HUES64 (cell line): ENCODE measurements around the gene CACNG3.
A peak's percentile ranks its signal among the peaks of the same experiment; 100 is the strongest.
"Not testable (repeated sequence)": the region's sequence is repeated elsewhere in the genome, so short reads cannot be mapped to it uniquely, and the experiment has no call there.

Experiments
- H3K27ac ChIP-seq: 2 replicates; pipeline ENCODE4 v1.7.0; 2013; ENCODE audit warnings: low read depth, low read length, inconsistent platforms
- H3K27me3 ChIP-seq: 2 replicates; pipeline ENCODE4 v1.6.1; 2013; ENCODE audit warnings: mild to moderate bottlenecking, low read length; ENCODE audit not compliant: insufficient read depth
- H3K36me3 ChIP-seq: 2 replicates; pipeline ENCODE4 v1.6.1; 2013; ENCODE audit warnings: mild to moderate bottlenecking, low read length; ENCODE audit not compliant: insufficient read depth
- H3K4me1 ChIP-seq: 2 replicates; pipeline ENCODE4 v1.6.1; 2013; ENCODE audit warnings: mild to moderate bottlenecking, low read length, moderate library complexity; ENCODE audit not compliant: insufficient read depth
- H3K4me3 ChIP-seq: 2 replicates; pipeline ENCODE4 v1.5.1; 2013; ENCODE audit warnings: mild to moderate bottlenecking, low read length, moderate library complexity
- H3K9ac ChIP-seq: 2 replicates; pipeline ENCODE4 v1.6.1; 2013; ENCODE audit warnings: mild to moderate bottlenecking, low read depth, low read length
- H3K9me3 ChIP-seq: 2 replicates; pipeline ENCODE4 v1.6.1; 2013; ENCODE audit warnings: low read depth, low read length; ENCODE audit not compliant: insufficient read depth
- WGBS: fragments of 150-250, 120-280 bp; methylation state at CpG from one replicate; pipeline ENCODE4 v1.1.7; 2013; ENCODE audit warnings: missing lambda C conversion rate; 5-methylcytosine and 5-hydroxymethylcytosine counted together

Gene CACNG3

GRCh38 chr16:24336491-24336890 is 80.4 kb downstream of the CACNG3 start:
- no peak overlapping the region for H3K27ac ChIP-seq
- WGBS = 89% methylated on average over 3 of the region's 3 CpGs
- no peak overlapping the region for H3K9ac ChIP-seq
- H3K27me3 ChIP-seq = no peaks in the 10 kb centered on the region
- no peaks in the 10 kb centered on the region for H3K36me3 ChIP-seq
- H3K4me3 ChIP-seq = no peak overlapping the region
- H3K9me3 ChIP-seq = no peaks in the 10 kb centered on the region
- H3K4me1 ChIP-seq = no peaks in the 10 kb centered on the region

- WGBS = 88% methylated on average over 4 of the region's 4 CpGs
- Histone ChIP-seq H3K36me3 (no peaks in the 10 kb centered on the region), H3K27me3 (no peaks in the 10 kb centered on the region), H3K4me1 (no peaks in the 10 kb centered on the region), H3K4me3 (no peak overlapping the region), H3K9me3 (no peaks in the 10 kb centered on the region), H3K27ac (no peak overlapping the region), H3K9ac (no peak overlapping the region)
Measured at GRCh38 chr16:24337013-24337412, 80.9 kb downstream of the CACNG3 start.

GRCh38 chr16:24343829-24344228 is 87.7 kb downstream of the CACNG3 start:
- WGBS = 96% methylated on average over 10 of the region's 11 CpGs
- H3K36me3 ChIP-seq, H3K27me3 ChIP-seq, H3K27ac ChIP-seq, H3K9ac ChIP-seq, H3K4me3 ChIP-seq, H3K9me3 ChIP-seq: not testable (repeated sequence)
- H3K4me1 ChIP-seq = peaks cover 32% of the 10 kb centered on the region

- H3K27me3 ChIP-seq = no peaks in the 10 kb centered on the region
- H3K4me1 ChIP-seq = peaks cover 42% of the 10 kb centered on the region
- H3K36me3 ChIP-seq = no peaks in the 10 kb centered on the region
- WGBS = 100% methylated on average over 2 of the region's 2 CpGs
- no peak overlapping the region for H3K4me3 ChIP-seq
- no peak overlapping the region for H3K27ac ChIP-seq
- no peak overlapping the region for H3K9ac ChIP-seq
- H3K9me3 ChIP-seq = no peaks in the 10 kb centered on the region
Measured at GRCh38 chr16:24344784-24345183, 88.6 kb downstream of the CACNG3 start.

GRCh38 chr16:24345704-24346103 is 89.6 kb downstream of the CACNG3 start:
- H3K36me3 ChIP-seq = no peaks in the 10 kb centered on the region
- no peak overlapping the region for H3K9ac ChIP-seq
- no peaks in the 10 kb centered on the region for H3K9me3 ChIP-seq
- no peaks in the 10 kb centered on the region for H3K27me3 ChIP-seq
- 93% methylated on average over 4 of the region's 4 CpGs for WGBS
- peaks cover 44% of the 10 kb centered on the region for H3K4me1 ChIP-seq
- no peak overlapping the region for H3K4me3 ChIP-seq
- H3K27ac ChIP-seq = no peak overlapping the region

- Histone ChIP-seq H3K9me3 (no peaks in the 10 kb centered on the region), H3K9ac (no peak overlapping the region), H3K27me3 (no peaks in the 10 kb centered on the region), H3K27ac (peak overlapping the region; percentile 73; the same call in 1 of the 2 replicates), H3K4me3 (no peak overlapping the region), H3K4me1 (peaks cover 44% of the 10 kb centered on the region), H3K36me3 (no peaks in the 10 kb centered on the region)
- 72% methylated on average over 11 of the region's 11 CpGs for WGBS
Measured at GRCh38 chr16:24346734-24347133, 90.6 kb downstream of the CACNG3 start.

- peaks cover 44% of the 10 kb centered on the region for H3K4me1 ChIP-seq
- no peaks in the 10 kb centered on the region for H3K9me3 ChIP-seq
- H3K9ac ChIP-seq = no peak overlapping the region
- H3K4me3 ChIP-seq = no peak overlapping the region
- H3K27ac ChIP-seq = no peak overlapping the region
- H3K36me3 ChIP-seq = no peaks in the 10 kb centered on the region
- 39% methylated on average over 2 of the region's 2 CpGs for WGBS
- no peaks in the 10 kb centered on the region for H3K27me3 ChIP-seq
Measured at GRCh38 chr16:24347556-24347955, 91.4 kb downstream of the CACNG3 start.

- peaks cover 44% of the 10 kb centered on the region for H3K4me1 ChIP-seq
Measured at GRCh38 chr16:24348545-24349290, 92.6 kb downstream of the CACNG3 start.

GRCh38 chr16:24349320-24349719 is 93.2 kb downstream of the CACNG3 start:
- Histone ChIP-seq H3K9ac (no peak overlapping the region), H3K4me3 (no peak overlapping the region), H3K27me3 (no peaks in the 10 kb centered on the region), H3K9me3 (no peaks in the 10 kb centered on the region), H3K4me1 (peaks cover 44% of the 10 kb centered on the region), H3K36me3 (no peaks in the 10 kb centered on the region), H3K27ac (peak overlapping the region; percentile 56; the same call in 1 of the 2 replicates)
- 70% methylated on average over 6 of the region's 8 CpGs for WGBS

More at GRCh38 chr16:24348545-24349290, 92.6 kb downstream of the CACNG3 start:
- Histone ChIP-seq H3K9me3 (no peaks in the 10 kb centered on the region), H3K27ac (peak overlapping the region; percentile 56), H3K4me3 (no peak overlapping the region), H3K9ac (no peak overlapping the region), H3K36me3 (no peaks in the 10 kb centered on the region), H3K27me3 (no peaks in the 10 kb centered on the region)
- WGBS = 46% methylated on average over 9 of the region's 9 CpGs

GRCh38 chr16:24352746-24353145 is 96.6 kb downstream of the CACNG3 start:
- no peaks in the 10 kb centered on the region for H3K27me3 ChIP-seq
- peaks cover 22% of the 10 kb centered on the region for H3K4me1 ChIP-seq
- H3K36me3 ChIP-seq = no peaks in the 10 kb centered on the region
- H3K9me3 ChIP-seq = no peaks in the 10 kb centered on the region
- no peak overlapping the region for H3K9ac ChIP-seq
- no peak overlapping the region for H3K27ac ChIP-seq
- WGBS = 95% methylated on average over 5 of the region's 5 CpGs
- no peak overlapping the region for H3K4me3 ChIP-seq

GRCh38 chr16:24353622-24354021 is 97.5 kb downstream of the CACNG3 start:
- Histone ChIP-seq H3K27ac (no peak overlapping the region), H3K4me3 (no peak overlapping the region), H3K9me3 (no peaks in the 10 kb centered on the region), H3K36me3 (no peaks in the 10 kb centered on the region), H3K9ac (no peak overlapping the region), H3K27me3 (no peaks in the 10 kb centered on the region), H3K4me1 (peaks cover 13% of the 10 kb centered on the region)
- WGBS = 72% methylated on average over 5 of the region's 5 CpGs

- no peaks in the 10 kb centered on the region for H3K4me1 ChIP-seq
- no peaks in the 10 kb centered on the region for H3K36me3 ChIP-seq
- no peaks in the 10 kb centered on the region for H3K27me3 ChIP-seq
- no peak overlapping the region for H3K9ac ChIP-seq
- 73% methylated on average over 7 of the region's 7 CpGs for WGBS
- H3K4me3 ChIP-seq = no peak overlapping the region
- no peak overlapping the region for H3K27ac ChIP-seq
- H3K9me3 ChIP-seq = no peaks in the 10 kb centered on the region
Measured at GRCh38 chr16:24357511-24357910, 101.4 kb downstream of the CACNG3 start.
